ENCODE results near the gene TMEM200B. TPM values are rescaled to one million over a fixed set of nuclear protein-coding genes. Genes with fewer than 3 reads are reported as not detected.
"Not testable (repeated sequence)": the region's sequence is repeated elsewhere in the genome, so short reads cannot be mapped to it uniquely, and the experiment has no call there.

The TMEM200B gene
- total RNA-seq, 1 experiment from 2014 or later, result 1.1 TPM

GRCh38 chr1:29082519-29082918, 41.2 kb downstream of the TMEM200B start:
- peaks cover 53% of the 10 kb centered on the region for H3K36me3 ChIP-seq (ENCODE audit: insufficient read depth, low read length, poor library complexity, severe bottlenecking)
- H3K27ac ChIP-seq (ENCODE audit: low read depth, low read length, poor library complexity, severe bottlenecking), result no peak overlapping the region
- H3K4me3 ChIP-seq (ENCODE audit: low read depth, low read length, poor library complexity, severe bottlenecking), result no peak overlapping the region
- intact Hi-C loops (cut with micrococcal nuclease; ENCODE audit: unreplicated experiment), result no loop called here
- BruUV-seq (replicated peaks), result no TSS peak
- peaks cover 29% of the 10 kb centered on the region for H3K4me1 ChIP-seq (ENCODE audit: insufficient read depth, low read length, poor library complexity, severe bottlenecking)
- no peaks in the 10 kb centered on the region for H3K9me3 ChIP-seq (ENCODE audit: low read depth, low read length, poor library complexity, severe bottlenecking)
- no peaks in the 10 kb centered on the region for H3K27me3 ChIP-seq (replicated peaks; ENCODE audit: insufficient read depth, low read depth, low read length, poor library complexity)
- no peak for DNase-seq (ENCODE audit: low spot score)
- ChIA-PET CTCF (no interaction called here), POLR2A (ENCODE audit: low non-redundant PET) (no interaction called here)
- TF ChIP-seq EZH2 (IDR thresholded peaks at IDR 0.05; ENCODE audit: borderline replicate concordance, low read depth, low read length, poor library complexity, severe bottlenecking), result no peak
- TF ChIP-seq, protein P1, sequence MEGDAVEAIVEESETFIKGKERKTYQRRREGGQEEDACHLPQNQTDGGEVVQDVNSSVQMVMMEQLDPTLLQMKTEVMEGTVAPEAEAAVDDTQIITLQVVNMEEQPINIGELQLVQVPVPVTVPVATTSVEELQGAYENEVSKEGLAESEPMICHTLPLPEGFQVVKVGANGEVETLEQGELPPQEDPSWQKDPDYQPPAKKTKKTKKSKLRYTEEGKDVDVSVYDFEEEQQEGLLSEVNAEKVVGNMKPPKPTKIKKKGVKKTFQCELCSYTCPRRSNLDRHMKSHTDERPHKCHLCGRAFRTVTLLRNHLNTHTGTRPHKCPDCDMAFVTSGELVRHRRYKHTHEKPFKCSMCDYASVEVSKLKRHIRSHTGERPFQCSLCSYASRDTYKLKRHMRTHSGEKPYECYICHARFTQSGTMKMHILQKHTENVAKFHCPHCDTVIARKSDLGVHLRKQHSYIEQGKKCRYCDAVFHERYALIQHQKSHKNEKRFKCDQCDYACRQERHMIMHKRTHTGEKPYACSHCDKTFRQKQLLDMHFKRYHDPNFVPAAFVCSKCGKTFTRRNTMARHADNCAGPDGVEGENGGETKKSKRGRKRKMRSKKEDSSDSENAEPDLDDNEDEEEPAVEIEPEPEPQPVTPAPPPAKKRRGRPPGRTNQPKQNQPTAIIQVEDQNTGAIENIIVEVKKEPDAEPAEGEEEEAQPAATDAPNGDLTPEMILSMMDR (conservative IDR thresholded peaks at IDR 0.05; ENCODE audit: low read depth, low read length), result no peak

DNA sequence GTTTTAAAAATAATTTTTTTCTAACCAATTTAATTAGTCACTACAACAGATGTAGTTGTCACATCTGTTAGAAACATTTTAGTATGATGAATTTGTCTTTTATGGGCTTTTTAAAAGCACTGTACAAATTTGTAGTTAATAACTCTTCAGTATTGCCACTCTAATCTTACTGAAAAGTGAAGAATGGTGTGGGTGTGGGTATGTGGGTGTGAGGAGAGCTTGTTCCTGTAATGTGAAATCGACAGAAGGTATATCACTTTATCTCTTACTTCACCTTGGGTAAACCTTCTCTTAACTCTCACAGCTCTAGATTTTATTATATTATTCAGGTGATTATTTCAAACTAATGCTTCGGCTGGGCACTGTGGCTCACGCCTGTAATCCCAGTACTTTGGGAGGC, 42.5 kb downstream of the TMEM200B start:
- CTCF ChIA-PET, result no interaction called here
- BruUV-seq (replicated peaks), result no TSS peak
- H3K27ac ChIP-seq (ENCODE audit: low read depth, low read length, poor library complexity, severe bottlenecking), result no peak overlapping the region
- POLR2A ChIA-PET (ENCODE audit: low non-redundant PET), result no interaction called here
- DNase-seq (ENCODE audit: low spot score), result no peak
- H3K36me3 ChIP-seq (ENCODE audit: insufficient read depth, low read length, poor library complexity, severe bottlenecking), result peaks cover 61% of the 10 kb centered on the region
- H3K27me3 ChIP-seq (replicated peaks; ENCODE audit: insufficient read depth, low read depth, low read length, poor library complexity), result no peaks in the 10 kb centered on the region
- H3K4me3 ChIP-seq (ENCODE audit: low read depth, low read length, poor library complexity, severe bottlenecking), result no peak overlapping the region
- intact Hi-C loops (cut with micrococcal nuclease; ENCODE audit: unreplicated experiment), result no loop called here
- H3K9me3 ChIP-seq (ENCODE audit: low read depth, low read length, poor library complexity, severe bottlenecking), result no peaks in the 10 kb centered on the region
- H3K4me1 ChIP-seq (ENCODE audit: insufficient read depth, low read length, poor library complexity, severe bottlenecking), result peaks cover 29% of the 10 kb centered on the region
- TF ChIP-seq, protein P1 (conservative IDR thresholded peaks at IDR 0.05; ENCODE audit: low read depth, low read length), result no peak
- TF ChIP-seq EZH2 (IDR thresholded peaks at IDR 0.05; ENCODE audit: borderline replicate concordance, low read depth, low read length, poor library complexity, severe bottlenecking), result no peak

- BruUV-seq (replicated peaks), result not testable (repeated sequence)
These were observed 43.6 kb downstream of the TMEM200B start for GRCh38 chr1:29079916-29080629.

GRCh38 chr1:29077155-29077554, 46.5 kb downstream of the TMEM200B start:
- no TSS peak for BruUV-seq (replicated peaks)
- H3K4me3 ChIP-seq (ENCODE audit: low read depth, low read length, poor library complexity, severe bottlenecking), result no peak overlapping the region
- no peaks in the 10 kb centered on the region for H3K9me3 ChIP-seq (ENCODE audit: low read depth, low read length, poor library complexity, severe bottlenecking)
- no peak for DNase-seq (ENCODE audit: low spot score)
- TF ChIP-seq, protein P1 (conservative IDR thresholded peaks at IDR 0.05; ENCODE audit: low read depth, low read length), result no peak
- no peak for TF ChIP-seq EZH2 (IDR thresholded peaks at IDR 0.05; ENCODE audit: borderline replicate concordance, low read depth, low read length, poor library complexity, severe bottlenecking)
- POLR2A ChIA-PET (ENCODE audit: low non-redundant PET), result no interaction called here
- peaks cover 11% of the 10 kb centered on the region for H3K4me1 ChIP-seq (ENCODE audit: insufficient read depth, low read length, poor library complexity, severe bottlenecking)
- CTCF ChIA-PET, result no interaction called here
- intact Hi-C loops (cut with micrococcal nuclease; ENCODE audit: unreplicated experiment), result no loop called here
- peaks cover 62% of the 10 kb centered on the region for H3K36me3 ChIP-seq (ENCODE audit: insufficient read depth, low read length, poor library complexity, severe bottlenecking)
- H3K27me3 ChIP-seq (replicated peaks; ENCODE audit: insufficient read depth, low read depth, low read length, poor library complexity), result no peaks in the 10 kb centered on the region
- no peak overlapping the region for H3K27ac ChIP-seq (ENCODE audit: low read depth, low read length, poor library complexity, severe bottlenecking)

More at GRCh38 chr1:29079916-29080629, 43.6 kb downstream of the TMEM200B start:
- H3K27me3 ChIP-seq (replicated peaks; ENCODE audit: insufficient read depth, low read depth, low read length, poor library complexity); CTCF ChIA-PET; H3K27ac ChIP-seq (ENCODE audit: low read depth, low read length, poor library complexity, severe bottlenecking); H3K4me3 ChIP-seq (ENCODE audit: low read depth, low read length, poor library complexity, severe bottlenecking); POLR2A ChIA-PET (ENCODE audit: low non-redundant PET); intact Hi-C loops (cut with micrococcal nuclease; ENCODE audit: unreplicated experiment); DNase-seq (ENCODE audit: low spot score); H3K9me3 ChIP-seq (ENCODE audit: low read depth, low read length, poor library complexity, severe bottlenecking): not testable (repeated sequence)
- Histone ChIP-seq H3K36me3 (ENCODE audit: insufficient read depth, low read length, poor library complexity, severe bottlenecking) (peaks cover 61% of the 10 kb centered on the region), H3K4me1 (ENCODE audit: insufficient read depth, low read length, poor library complexity, severe bottlenecking) (peaks cover 29% of the 10 kb centered on the region)
